ENCODE results near the gene CLEC4G.
"Not testable (repeated sequence)": the region's sequence is repeated elsewhere in the genome, so short reads cannot be mapped to it uniquely, and the experiment has no call there.

Gene CLEC4G

GRCh38 chr19:7732045-7732444, at the start of gene CLEC4G:
Gene CLEC4G, minus strand, starts transcription at chr19:7732110. Its CDS starts 8 bp downstream, at chr19:7732102.
- DNase-seq: no peak

GRCh38 chr19:7781157-7781556, 49.2 kb upstream of the CLEC4G start:
- DNase-seq: no peak

- no peak for DNase-seq
Observed at GRCh38 chr19:7779631-7780486, 47.9 kb upstream of the CLEC4G start.

GRCh38 chr19:7778081-7778480, 46.2 kb upstream of the CLEC4G start:
- DNase-seq: no peak

- DNase-seq: no peak
Observed at GRCh38 chr19:7775761-7776160, 43.9 kb upstream of the CLEC4G start.

GRCh38 chr19:7773841-7774240, 41.9 kb upstream of the CLEC4G start:
- DNase-seq: no peak

- no peak for DNase-seq
Observed at GRCh38 chr19:7772752-7773291, 40.9 kb upstream of the CLEC4G start.

- no peak for DNase-seq
Observed at GRCh38 chr19:7771072-7771471, 39.2 kb upstream of the CLEC4G start.

- DNase-seq: no peak
Observed at GRCh38 chr19:7769171-7769570, 37.3 kb upstream of the CLEC4G start.

- DNase-seq: no peak
Observed at GRCh38 chr19:7767487-7767886, 35.6 kb upstream of the CLEC4G start.

GRCh38 chr19:7766535-7766934, 34.6 kb upstream of the CLEC4G start:
- no peak for DNase-seq

- not testable (repeated sequence) for DNase-seq
Observed at GRCh38 chr19:7765043-7765442, 33.1 kb upstream of the CLEC4G start.

GRCh38 chr19:7764157-7764556, 32.2 kb upstream of the CLEC4G start:
- not testable (repeated sequence) for DNase-seq

GRCh38 chr19:7763696-7764095, 31.8 kb upstream of the CLEC4G start:
- no peak for DNase-seq

GRCh38 chr19:7762719-7763293, 30.9 kb upstream of the CLEC4G start, which contains the start of gene CLEC4M:
Gene CLEC4M, plus strand, starts transcription at chr19:7763243. Its CDS starts 24 bp downstream, at chr19:7763267.
- DNase-seq: no peak

GRCh38 chr19:7759156-7759555, 27.2 kb upstream of the CLEC4G start:
- no peak for DNase-seq

- no peak for DNase-seq
Observed at GRCh38 chr19:7757358-7757757, 25.4 kb upstream of the CLEC4G start.

GRCh38 chr19:7756258-7756657, 24.3 kb upstream of the CLEC4G start:
- DNase-seq: no peak

GRCh38 chr19:7751157-7751783, 19.4 kb upstream of the CLEC4G start:
- peak; percentile 19 for DNase-seq

- no peak for DNase-seq
Observed at GRCh38 chr19:7748756-7749155, 16.8 kb upstream of the CLEC4G start.

- no peak for DNase-seq
Observed at GRCh38 chr19:7748171-7748570, 16.3 kb upstream of the CLEC4G start.

GRCh38 chr19:7746903-7747884, 15.3 kb upstream of the CLEC4G start, which contains the start of gene CD209:
Gene CD209, minus strand, starts transcription at chr19:7747534. Its CDS starts 23 bp downstream, at chr19:7747511.
- DNase-seq: no peak
